Measurements from ENCODE around the gene HTRA1. TPM values are rescaled to one million over a fixed set of nuclear protein-coding genes. Genes with fewer than 3 reads are reported as not detected.
A peak's percentile ranks its signal among the peaks of the same experiment; 100 is the strongest.

Gene HTRA1
- total RNA-seq, 1 experiment from 2014 or later, result 18.6 TPM

DNA sequence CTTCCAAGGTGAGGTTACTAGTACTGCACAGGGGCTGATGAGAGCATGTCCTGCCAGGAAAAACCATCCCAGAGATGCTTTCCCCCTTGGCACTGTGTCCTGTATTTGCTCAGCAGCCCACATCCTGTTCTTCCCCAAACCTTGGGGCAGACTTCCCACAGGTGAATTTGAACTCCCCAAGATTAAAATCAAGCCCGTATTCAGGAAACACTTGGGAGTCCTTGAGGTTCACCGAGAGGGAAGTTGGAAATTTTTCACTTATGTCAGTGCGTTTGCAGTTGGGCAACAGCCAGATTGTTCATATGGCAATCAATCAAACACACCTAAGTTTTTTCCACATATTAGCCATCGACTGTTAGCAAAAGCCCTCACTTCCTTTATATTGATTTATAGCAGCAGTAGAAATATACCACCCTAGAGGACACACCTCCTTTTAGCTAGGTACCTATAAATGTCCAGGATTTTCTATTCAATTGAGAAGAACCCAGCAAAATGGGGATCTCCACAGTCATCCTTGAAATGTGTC, 99.0 kb downstream of the HTRA1 start, which contains the start of gene DMBT1:
Gene DMBT1, plus strand, starts transcription at position 476 of the 526 bp plus-strand sequence. Its CDS starts 17 bp downstream, at position 493.
- H3K4me3 ChIP-seq (ENCODE audit: low read length), result no peak within 1 kb of the TSS
- H3K36me3 ChIP-seq (ENCODE audit: low read depth, low read length), result no peaks in the 10 kb centered on the region
- no peak within 1 kb of the TSS for H3K9ac ChIP-seq (ENCODE audit: low read length)
- H3K27me3 ChIP-seq (ENCODE audit: low read length), result peaks cover 5% of the 10 kb centered on the region; the same call in 1 of the 2 replicates
- no peaks in the 10 kb centered on the region for H4K20me1 ChIP-seq (ENCODE audit: low read length)
- no TSS peak for BruUV-seq (replicated peaks)
- H3K9me3 ChIP-seq (ENCODE audit: low read length), result no peaks in the 10 kb centered on the region
- H3K79me2 ChIP-seq (ENCODE audit: low read length), result no peaks in the 10 kb centered on the region
- H3K4me2 ChIP-seq (ENCODE audit: low read length), result peak within 1 kb of the TSS; percentile 28
- peak within 1 kb of the TSS; percentile 21 for H3K27ac ChIP-seq (ENCODE audit: low read length)
- peak; percentile 43; the same call in 1 of the 2 replicates for ATAC-seq
- DNase-seq, result peak; percentile 66
- POLR2A ChIA-PET (ENCODE audit: unreplicated experiment), result no interaction called here
- H3K9me2 ChIP-seq (replicated peaks; ENCODE audit: low read length), result no peaks in the 10 kb centered on the region
- no peak within 1 kb of the TSS for H2AFZ ChIP-seq (ENCODE audit: low read length)
- peaks cover 28% of the 10 kb centered on the region for H3K4me1 ChIP-seq (ENCODE audit: insufficient read depth, low read length)
- CTCF ChIA-PET, result no interaction called here
- intact Hi-C loops (cut with micrococcal nuclease), result loop anchor here (5.0 to 10.0 kb wide), 2 partner anchors 123 to 144 kb away; no protein-coding TSS in a partner anchor
- no peaks in the 10 kb centered on the region for H3F3A ChIP-seq (ENCODE audit: low read length, unreplicated experiment)
- TF ChIP-seq EZH2 (IDR thresholded peaks at IDR 0.05; ENCODE audit: low read length, unreplicated experiment) (no peak), EZH2phosphoT487 (IDR thresholded peaks at IDR 0.05; ENCODE audit: borderline replicate concordance, low read length) (no peak)
- TF ChIP-seq, protein P1, sequence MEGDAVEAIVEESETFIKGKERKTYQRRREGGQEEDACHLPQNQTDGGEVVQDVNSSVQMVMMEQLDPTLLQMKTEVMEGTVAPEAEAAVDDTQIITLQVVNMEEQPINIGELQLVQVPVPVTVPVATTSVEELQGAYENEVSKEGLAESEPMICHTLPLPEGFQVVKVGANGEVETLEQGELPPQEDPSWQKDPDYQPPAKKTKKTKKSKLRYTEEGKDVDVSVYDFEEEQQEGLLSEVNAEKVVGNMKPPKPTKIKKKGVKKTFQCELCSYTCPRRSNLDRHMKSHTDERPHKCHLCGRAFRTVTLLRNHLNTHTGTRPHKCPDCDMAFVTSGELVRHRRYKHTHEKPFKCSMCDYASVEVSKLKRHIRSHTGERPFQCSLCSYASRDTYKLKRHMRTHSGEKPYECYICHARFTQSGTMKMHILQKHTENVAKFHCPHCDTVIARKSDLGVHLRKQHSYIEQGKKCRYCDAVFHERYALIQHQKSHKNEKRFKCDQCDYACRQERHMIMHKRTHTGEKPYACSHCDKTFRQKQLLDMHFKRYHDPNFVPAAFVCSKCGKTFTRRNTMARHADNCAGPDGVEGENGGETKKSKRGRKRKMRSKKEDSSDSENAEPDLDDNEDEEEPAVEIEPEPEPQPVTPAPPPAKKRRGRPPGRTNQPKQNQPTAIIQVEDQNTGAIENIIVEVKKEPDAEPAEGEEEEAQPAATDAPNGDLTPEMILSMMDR (conservative IDR thresholded peaks at IDR 0.05; ENCODE audit: low read depth, low read length), result no peak

DNA sequence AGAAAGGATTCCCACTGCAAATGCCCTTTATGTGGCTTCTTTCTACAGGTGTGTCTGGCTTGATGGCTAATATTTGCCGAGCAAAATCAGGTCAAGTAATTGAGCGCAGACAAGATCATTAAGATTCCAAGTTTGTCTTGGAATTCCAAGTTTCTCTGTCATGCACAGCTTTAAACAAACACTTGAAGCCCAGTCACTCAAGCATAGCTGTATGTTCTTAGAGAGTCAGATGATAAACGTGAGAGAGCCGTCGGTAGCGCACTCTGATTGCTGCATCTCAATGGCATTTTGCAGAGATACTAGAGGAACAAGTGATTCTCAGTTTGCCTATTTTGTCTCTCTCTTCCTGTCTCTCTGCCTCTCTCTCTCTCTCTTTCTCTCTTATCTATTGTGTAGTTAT, 99.9 kb downstream of the HTRA1 start:
- H3K4me2 ChIP-seq (ENCODE audit: low read length), result peak overlapping the region; percentile 28
- peak overlapping the region; percentile 21 for H3K27ac ChIP-seq (ENCODE audit: low read length)
- H3K9me2 ChIP-seq (replicated peaks; ENCODE audit: low read length), result no peaks in the 10 kb centered on the region
- no peaks in the 10 kb centered on the region; the same call in 1 of the 2 replicates for H3K36me3 ChIP-seq (ENCODE audit: low read depth, low read length)
- H3K9ac ChIP-seq (ENCODE audit: low read length), result no peak overlapping the region
- peaks cover 30% of the 10 kb centered on the region for H3K4me1 ChIP-seq (ENCODE audit: insufficient read depth, low read length)
- DNase-seq (peak; percentile 67), ATAC-seq (peak; percentile 76)
- H4K20me1 ChIP-seq (ENCODE audit: low read length), result no peaks in the 10 kb centered on the region
- CTCF ChIA-PET, result interaction anchor here (0.6 kb wide), 1 partner anchor 294 kb away, joined by 3 read pairs; no protein-coding TSS in a partner anchor
- H3K4me3 ChIP-seq (ENCODE audit: low read length), result no peak overlapping the region
- no peak for TF ChIP-seq EZH2phosphoT487 (IDR thresholded peaks at IDR 0.05; ENCODE audit: borderline replicate concordance, low read length)
- no peak for TF ChIP-seq EZH2 (IDR thresholded peaks at IDR 0.05; ENCODE audit: low read length, unreplicated experiment)
- TF ChIP-seq, protein P1 (conservative IDR thresholded peaks at IDR 0.05; ENCODE audit: low read depth, low read length), result no peak
- no TSS peak for BruUV-seq (replicated peaks)
- no peak overlapping the region for H2AFZ ChIP-seq (ENCODE audit: low read length)
- no peaks in the 10 kb centered on the region for H3F3A ChIP-seq (ENCODE audit: low read length, unreplicated experiment)
- POLR2A ChIA-PET (ENCODE audit: unreplicated experiment), result interaction anchor here (0.6 kb wide), 2 partner anchors 91 to 420 kb away, joined by 3 read pairs; no protein-coding TSS in a partner anchor
- H3K27me3 ChIP-seq (ENCODE audit: low read length), result peaks cover 5% of the 10 kb centered on the region; the same call in 1 of the 2 replicates
- no peaks in the 10 kb centered on the region for H3K9me3 ChIP-seq (ENCODE audit: low read length)
- no peaks in the 10 kb centered on the region for H3K79me2 ChIP-seq (ENCODE audit: low read length)
- intact Hi-C loops (cut with micrococcal nuclease), result loop anchor here (5.0 to 10.0 kb wide), 2 partner anchors 124 to 144 kb away; no protein-coding TSS in a partner anchor

DNA sequence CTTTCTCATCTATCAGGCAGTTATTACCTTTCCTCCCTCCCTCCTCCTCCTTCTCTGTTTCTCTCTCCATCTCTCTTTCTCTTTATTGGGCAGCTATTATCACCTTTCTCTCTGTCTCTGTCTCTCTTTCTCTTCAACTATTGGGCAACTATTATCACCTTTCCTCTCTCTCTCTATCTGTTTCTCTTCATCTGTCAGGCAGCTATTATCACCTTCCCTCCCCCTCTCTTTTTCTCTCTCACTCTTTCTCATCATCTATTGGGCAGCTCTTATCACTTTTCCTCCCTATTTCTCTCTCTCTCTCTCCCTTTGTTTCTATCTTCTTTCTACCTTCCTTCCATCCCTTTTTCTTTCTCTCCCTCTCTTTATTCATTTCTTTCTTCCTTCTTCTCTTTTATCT, 100.4 kb downstream of the HTRA1 start:
- Histone ChIP-seq H2AFZ (ENCODE audit: low read length) (no peak overlapping the region), H3K36me3 (ENCODE audit: low read depth, low read length) (no peaks in the 10 kb centered on the region; the same call in 1 of the 2 replicates), H3K27me3 (ENCODE audit: low read length) (peaks cover 5% of the 10 kb centered on the region; the same call in 1 of the 2 replicates), H3K9ac (ENCODE audit: low read length) (no peak overlapping the region), H3K27ac (ENCODE audit: low read length) (no peak overlapping the region), H3K9me2 (replicated peaks; ENCODE audit: low read length) (no peaks in the 10 kb centered on the region), H3K4me3 (ENCODE audit: low read length) (no peak overlapping the region), H4K20me1 (ENCODE audit: low read length) (no peaks in the 10 kb centered on the region), H3K4me1 (ENCODE audit: insufficient read depth, low read length) (peaks cover 30% of the 10 kb centered on the region), H3K79me2 (ENCODE audit: low read length) (no peaks in the 10 kb centered on the region), H3K4me2 (ENCODE audit: low read length) (peak overlapping the region; percentile 28; the same call in 1 of the 2 replicates), H3F3A (ENCODE audit: low read length, unreplicated experiment) (no peaks in the 10 kb centered on the region), H3K9me3 (ENCODE audit: low read length) (no peaks in the 10 kb centered on the region)
- ATAC-seq (no peak), DNase-seq (no peak)
- ChIA-PET POLR2A (ENCODE audit: unreplicated experiment) (no interaction called here), CTCF (interaction anchor here (0.6 kb wide), 1 partner anchor 294 kb away, joined by 3 read pairs; no protein-coding TSS in a partner anchor)
- TF ChIP-seq, protein P1 (conservative IDR thresholded peaks at IDR 0.05; ENCODE audit: low read depth, low read length), result no peak
- TF ChIP-seq EZH2 (IDR thresholded peaks at IDR 0.05; ENCODE audit: low read length, unreplicated experiment), result no peak
- intact Hi-C loops (cut with micrococcal nuclease), result loop anchor here (5.0 to 10.0 kb wide), 2 partner anchors 124 to 143 kb away; no protein-coding TSS in a partner anchor
- no TSS peak for BruUV-seq (replicated peaks)
